HFFc6 (cell line): ENCODE results near the gene SUN3. TPM values are rescaled to one million over a fixed set of nuclear protein-coding genes. Genes with fewer than 3 reads are reported as not detected.

Experiments used
- DNase-seq: peaks from one replicate; pipeline ENCODE4 v3.0.0-alpha.2; 2018
- H3K27ac Mint-ChIP-seq: 2 replicates; pipeline ENCODE4 v1.8.0; 2020; ENCODE audit warnings: mild to moderate bottlenecking, mixed read lengths
- H3K27me3 Mint-ChIP-seq: 2 replicates; pipeline ENCODE4 v1.8.0; 2021; ENCODE audit warnings: mild to moderate bottlenecking, moderate library complexity, mixed read lengths; ENCODE audit not compliant: insufficient read depth
- H3K36me3 Mint-ChIP-seq: 2 replicates; pipeline ENCODE4 v1.8.0; 2021; ENCODE audit warnings: low read depth, mixed read lengths
- H3K4me1 Mint-ChIP-seq: 2 replicates; pipeline ENCODE4 v1.8.0; 2020; ENCODE audit warnings: low read depth, mixed read lengths
- H3K4me3 Mint-ChIP-seq: 2 replicates; pipeline ENCODE4 v1.8.0; 2020; ENCODE audit warnings: mild to moderate bottlenecking, moderate library complexity, mixed read lengths
- H3K9me3 Mint-ChIP-seq: 2 replicates; pipeline ENCODE4 v1.8.0; 2020; ENCODE audit warnings: mild to moderate bottlenecking, mixed read lengths
- total RNA-seq, 6 experiments: library from RNA; stranded (reverse); fragmentation: NEBNext Ultra II Directional; extraction: Animal tissue kit (Norgen Biotek cat#: 25700); gene quantifications; 2 replicates in 1 of 6; 3 replicates in 5 of 6; pipeline ENCODE4 v1.2.3, GENCODE V29; 2021
- TF ChIP-seq, protein P1 (sequence below): fragments of 200-600 bp; sonication (generic); IDR thresholded peaks from 2 replicates; pipeline ENCODE4 v1.5.0; 2021; ENCODE audit warnings: antibody characterized with exemption, mild to moderate bottlenecking

Gene SUN3
- total RNA-seq, 6 experiments from 2014 or later, result 1.1 to 2.1 (median 1.7) TPM; not detected in 2

DNA sequence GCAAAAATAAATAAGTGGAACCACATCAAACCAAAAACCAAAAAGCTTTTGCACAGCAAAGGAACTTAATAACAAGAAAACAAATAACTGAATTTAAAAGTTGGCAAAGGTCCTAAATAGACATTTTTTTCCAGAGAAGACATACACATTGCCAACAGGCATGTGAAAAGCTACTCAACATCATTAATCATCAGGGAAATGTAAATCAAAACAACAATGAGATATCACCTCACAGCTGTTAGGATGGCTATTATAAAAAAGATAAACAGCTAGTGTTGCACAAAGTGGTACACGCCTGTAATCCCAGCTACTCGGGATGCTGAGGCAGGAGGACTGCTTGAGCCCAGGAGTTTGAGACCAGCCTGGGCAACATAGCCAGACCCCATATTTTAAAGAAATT lies 2.2 kb upstream of the SUN3 start:
- H3K9me3 Mint-ChIP-seq, result no peaks in the 10 kb centered on the region
- H3K27me3 Mint-ChIP-seq, result peaks cover 17% of the 10 kb centered on the region
- no peak overlapping the region for H3K27ac Mint-ChIP-seq
- DNase-seq, result no peak
- no peaks in the 10 kb centered on the region for H3K36me3 Mint-ChIP-seq
- peaks cover 16% of the 10 kb centered on the region for H3K4me1 Mint-ChIP-seq
- TF ChIP-seq, protein P1, sequence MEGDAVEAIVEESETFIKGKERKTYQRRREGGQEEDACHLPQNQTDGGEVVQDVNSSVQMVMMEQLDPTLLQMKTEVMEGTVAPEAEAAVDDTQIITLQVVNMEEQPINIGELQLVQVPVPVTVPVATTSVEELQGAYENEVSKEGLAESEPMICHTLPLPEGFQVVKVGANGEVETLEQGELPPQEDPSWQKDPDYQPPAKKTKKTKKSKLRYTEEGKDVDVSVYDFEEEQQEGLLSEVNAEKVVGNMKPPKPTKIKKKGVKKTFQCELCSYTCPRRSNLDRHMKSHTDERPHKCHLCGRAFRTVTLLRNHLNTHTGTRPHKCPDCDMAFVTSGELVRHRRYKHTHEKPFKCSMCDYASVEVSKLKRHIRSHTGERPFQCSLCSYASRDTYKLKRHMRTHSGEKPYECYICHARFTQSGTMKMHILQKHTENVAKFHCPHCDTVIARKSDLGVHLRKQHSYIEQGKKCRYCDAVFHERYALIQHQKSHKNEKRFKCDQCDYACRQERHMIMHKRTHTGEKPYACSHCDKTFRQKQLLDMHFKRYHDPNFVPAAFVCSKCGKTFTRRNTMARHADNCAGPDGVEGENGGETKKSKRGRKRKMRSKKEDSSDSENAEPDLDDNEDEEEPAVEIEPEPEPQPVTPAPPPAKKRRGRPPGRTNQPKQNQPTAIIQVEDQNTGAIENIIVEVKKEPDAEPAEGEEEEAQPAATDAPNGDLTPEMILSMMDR, result no peak
- no peak overlapping the region for H3K4me3 Mint-ChIP-seq

DNA sequence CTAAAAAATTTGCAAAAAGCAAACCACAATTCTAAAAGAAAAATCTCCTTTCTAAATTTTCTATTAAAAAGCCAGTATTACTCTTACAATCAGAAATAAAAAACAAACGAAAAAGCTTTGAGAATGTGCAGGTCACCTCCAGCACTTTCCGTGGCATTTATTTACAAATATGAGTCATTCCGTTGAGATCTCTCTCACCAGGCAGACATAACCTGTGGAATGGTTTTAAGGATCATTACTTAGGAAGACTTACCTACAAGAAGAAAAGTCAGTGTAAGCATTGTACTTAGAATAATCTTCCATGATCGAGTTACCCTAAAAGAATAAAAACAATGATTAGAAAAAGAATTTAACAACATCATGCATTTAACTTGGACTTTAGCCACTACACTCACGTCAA lies 3.3 kb downstream of the SUN3 start:
- H3K4me3 Mint-ChIP-seq, result no peak overlapping the region
- peaks cover 7% of the 10 kb centered on the region; the same call in 1 of the 2 replicates for H3K36me3 Mint-ChIP-seq
- H3K9me3 Mint-ChIP-seq, result peaks cover 7% of the 10 kb centered on the region; the same call in 1 of the 2 replicates
- H3K4me1 Mint-ChIP-seq, result peaks cover 11% of the 10 kb centered on the region; the same call in 1 of the 2 replicates
- no peak for DNase-seq
- TF ChIP-seq, protein P1, result no peak
- peaks cover 19% of the 10 kb centered on the region for H3K27me3 Mint-ChIP-seq
- H3K27ac Mint-ChIP-seq, result no peak overlapping the region

DNA sequence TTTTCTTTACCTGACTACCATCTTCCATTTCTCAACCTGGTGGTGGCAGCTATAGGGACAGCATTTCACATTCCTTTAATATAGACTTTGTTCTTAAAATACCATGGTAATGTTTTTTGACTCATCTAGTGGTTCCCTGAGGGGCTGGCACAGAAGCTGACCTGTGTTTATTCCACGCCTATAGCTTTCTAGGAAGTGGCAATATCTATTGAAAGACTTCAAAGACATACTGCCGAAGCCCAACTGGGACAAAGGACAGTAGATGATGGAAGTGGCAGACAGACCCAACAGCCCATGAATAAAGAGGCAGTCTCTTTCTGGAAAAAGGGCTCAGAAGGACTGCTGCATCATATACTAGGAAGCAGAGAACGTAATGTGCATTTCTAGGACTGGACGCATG lies 11.2 kb downstream of the SUN3 start:
- H3K9me3 Mint-ChIP-seq, result peaks cover 15% of the 10 kb centered on the region
- DNase-seq, result no peak
- TF ChIP-seq, protein P1, result no peak
- peaks cover 9% of the 10 kb centered on the region; the same call in 1 of the 2 replicates for H3K4me1 Mint-ChIP-seq
- H3K27ac Mint-ChIP-seq, result no peak overlapping the region
- no peak overlapping the region for H3K4me3 Mint-ChIP-seq
- peaks cover 5% of the 10 kb centered on the region; the same call in 1 of the 2 replicates for H3K36me3 Mint-ChIP-seq
- H3K27me3 Mint-ChIP-seq, result peaks cover 15% of the 10 kb centered on the region

DNA sequence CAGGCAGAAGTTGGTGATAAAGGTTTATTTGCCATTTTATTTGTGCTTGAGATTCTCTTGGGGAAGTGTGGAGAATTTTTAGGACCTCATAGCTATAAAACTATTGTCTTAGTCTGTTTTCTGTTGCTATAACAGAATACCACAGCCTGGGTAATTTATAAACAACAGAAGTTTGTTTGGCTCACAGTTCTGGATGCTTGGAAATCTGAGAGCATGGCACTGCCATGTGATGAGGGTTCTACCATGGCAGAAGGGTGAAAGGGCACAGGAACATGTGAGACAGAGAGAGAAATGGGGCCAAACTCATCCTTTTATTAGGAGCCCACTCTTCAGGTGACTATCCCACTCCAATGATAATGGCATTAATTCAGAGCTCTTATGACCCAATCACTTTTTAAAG lies 12.3 kb downstream of the SUN3 start:
- TF ChIP-seq, protein P1, result no peak

DNA sequence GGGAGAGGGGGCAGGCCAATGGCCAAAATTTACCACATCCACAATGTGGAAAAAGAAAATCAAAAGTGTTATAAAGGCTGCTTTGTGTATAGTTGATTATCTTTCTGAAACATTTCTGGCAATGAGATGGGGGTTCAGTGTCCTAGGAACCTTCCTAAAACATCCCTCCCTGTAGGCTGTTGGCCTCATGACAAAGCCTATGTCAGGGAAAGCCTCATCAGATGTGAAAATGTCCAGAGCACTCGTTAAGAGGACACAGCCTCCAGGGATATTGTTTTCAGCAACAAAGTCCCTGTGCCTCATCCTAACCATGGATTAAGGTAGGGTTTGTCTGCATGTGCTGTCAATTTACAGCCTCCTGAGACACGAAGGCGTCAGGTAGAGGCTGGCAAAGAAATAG lies 17.0 kb downstream of the SUN3 start:
- no peak overlapping the region for H3K27ac Mint-ChIP-seq
- peaks cover 4% of the 10 kb centered on the region; the same call in 1 of the 2 replicates for H3K27me3 Mint-ChIP-seq
- TF ChIP-seq, protein P1, result no peak
- no peak overlapping the region for H3K4me3 Mint-ChIP-seq
- H3K4me1 Mint-ChIP-seq, result peaks cover 18% of the 10 kb centered on the region; the same call in 1 of the 2 replicates
- H3K36me3 Mint-ChIP-seq, result no peaks in the 10 kb centered on the region
- no peak for DNase-seq
- no peaks in the 10 kb centered on the region for H3K9me3 Mint-ChIP-seq

More for the DNA sequence above, 12.3 kb downstream of the SUN3 start:
- Mint-ChIP-seq H3K9me3 (peaks cover 15% of the 10 kb centered on the region), H3K4me1 (peaks cover 12% of the 10 kb centered on the region; the same call in 1 of the 2 replicates), H3K27me3 (peaks cover 13% of the 10 kb centered on the region), H3K4me3 (no peak overlapping the region), H3K27ac (no peak overlapping the region), H3K36me3 (peaks cover 5% of the 10 kb centered on the region; the same call in 1 of the 2 replicates)
- DNase-seq, result no peak
